GM18505 (cell line): ENCODE results near the gene GPC3.
"Not testable (repeated sequence)": the region's sequence is repeated elsewhere in the genome, so short reads cannot be mapped to it uniquely, and the experiment has no call there.

Experiments
- ATAC-seq: cut with Tn5 transposase; IDR thresholded peaks from one replicate; pipeline ENCODE4 v1.9.1; 2021; ENCODE audit not compliant: unreplicated experiment
- POLR2A ChIP-seq: IDR thresholded peaks from 4 replicates; pipeline ENCODE4 v1.6.1; 2011; ENCODE audit warnings: borderline replicate concordance; ENCODE audit not compliant: insufficient read depth, insufficient read length; ENCODE audit errors: extremely low read depth

Gene GPC3

DNA sequence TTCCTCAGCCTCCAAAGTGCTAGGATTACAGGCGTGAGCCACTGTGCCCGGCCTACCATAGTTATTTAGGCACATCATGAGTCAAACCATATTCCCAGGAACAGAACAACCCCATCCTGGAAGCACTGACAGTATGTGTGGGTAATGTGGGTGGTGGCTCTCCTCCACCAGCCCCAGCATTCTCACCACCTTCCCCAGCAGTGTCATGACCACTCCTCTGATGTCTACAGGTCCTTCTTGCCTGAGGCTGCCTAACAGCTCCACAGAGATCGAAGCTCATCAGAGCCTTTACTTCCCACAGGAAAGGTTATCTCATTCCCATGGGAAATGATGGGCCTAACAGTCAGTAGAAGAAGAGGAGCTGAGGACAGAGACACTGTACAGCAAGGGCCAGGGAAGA is 440.6 kb downstream of the GPC3 start:
- no peak for ATAC-seq

GRCh38 chrX:133544115-133544514 is 441.3 kb downstream of the GPC3 start:
- no peak for TF ChIP-seq POLR2A
- no peak for ATAC-seq

More for the DNA sequence above, 440.6 kb downstream of the GPC3 start:
- TF ChIP-seq POLR2A = no peak

- ATAC-seq = no peak
Measured at GRCh38 chrX:133543654-133544053, 441.7 kb downstream of the GPC3 start.

DNA sequence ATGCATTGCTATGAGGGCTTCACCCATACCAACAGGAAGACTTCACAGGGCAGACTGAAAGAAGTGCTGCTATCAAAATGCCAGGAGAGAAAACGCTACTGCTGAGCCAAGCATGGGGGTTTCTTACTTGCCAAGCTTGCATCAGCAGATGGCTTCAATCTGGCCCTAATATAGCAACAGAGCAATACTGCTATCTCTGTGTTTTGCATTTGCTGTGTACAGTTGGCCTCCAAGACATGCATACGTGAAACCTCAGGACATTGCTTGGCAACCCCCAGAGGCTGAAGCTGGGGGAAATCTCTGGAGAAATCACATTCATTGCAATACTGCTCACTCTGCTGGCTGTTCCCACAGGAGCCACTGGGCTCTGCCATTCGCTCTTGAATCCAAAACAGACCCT is 442.9 kb downstream of the GPC3 start:
- TF ChIP-seq POLR2A = no peak
- no peak for ATAC-seq

More at GRCh38 chrX:133543654-133544053, 441.7 kb downstream of the GPC3 start:
- no peak for TF ChIP-seq POLR2A

- ATAC-seq = no peak
- TF ChIP-seq POLR2A = no peak
Measured at GRCh38 chrX:133541021-133541420, 444.4 kb downstream of the GPC3 start.

DNA sequence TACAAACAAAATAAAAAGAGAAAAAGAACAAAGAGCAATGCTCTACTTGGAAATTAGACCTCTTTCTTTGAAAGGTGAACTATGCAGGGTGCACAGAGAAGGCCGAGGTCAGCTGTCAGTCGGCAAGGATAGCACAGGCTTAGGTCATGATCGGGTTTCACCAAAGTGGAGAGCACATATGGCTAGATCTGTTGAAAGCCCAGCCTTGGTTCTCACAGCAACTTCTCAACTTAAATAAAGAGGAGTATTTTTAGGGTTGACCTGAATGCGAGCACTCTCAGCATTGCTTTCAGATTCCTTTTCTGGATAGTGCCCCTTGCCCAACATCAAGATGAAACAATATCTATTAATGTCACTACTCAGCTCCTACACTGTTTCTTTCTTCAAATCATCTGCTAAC is 447.2 kb downstream of the GPC3 start:
- ATAC-seq = no peak
- no peak for TF ChIP-seq POLR2A

DNA sequence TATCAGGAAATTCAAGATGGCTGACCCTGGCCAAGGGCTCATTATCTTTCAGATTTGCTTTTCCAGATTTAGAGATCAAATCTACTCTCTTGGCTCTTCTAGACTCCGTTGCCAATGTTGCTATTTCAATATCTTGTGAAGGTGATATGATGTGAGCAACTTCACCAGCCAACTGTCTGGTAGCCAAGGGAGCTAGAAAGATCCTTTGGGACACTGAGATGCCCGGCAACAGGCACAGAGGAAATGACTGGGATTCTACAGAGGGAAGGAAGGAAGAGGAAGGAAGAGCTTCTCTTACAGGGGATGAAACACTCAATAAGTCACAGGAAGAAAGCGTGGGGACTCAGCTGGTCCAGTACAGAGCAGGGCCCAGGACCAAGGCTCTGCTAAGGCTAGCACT is 448.3 kb downstream of the GPC3 start:
- no peak for ATAC-seq
- TF ChIP-seq POLR2A = no peak

DNA sequence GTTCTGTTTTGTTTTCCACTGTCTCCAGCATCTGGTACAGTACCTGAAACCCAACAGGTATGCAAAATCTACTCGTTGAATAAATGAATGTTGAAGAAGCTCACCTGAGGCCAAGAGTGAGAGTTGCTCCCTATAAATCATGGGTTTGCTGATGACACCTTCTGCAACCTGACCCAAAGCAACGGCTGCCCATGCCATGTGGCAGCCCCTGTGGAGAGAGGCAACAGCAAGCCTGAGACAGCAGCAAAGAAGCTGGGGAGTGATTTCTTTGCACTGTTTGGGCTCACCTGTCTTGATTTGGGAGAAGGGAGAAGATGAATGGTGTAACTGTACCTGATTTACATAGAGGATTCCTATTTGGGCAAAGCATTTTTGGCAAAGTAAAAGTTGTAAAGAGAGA is 450.3 kb downstream of the GPC3 start:
- no peak for ATAC-seq
- TF ChIP-seq POLR2A = no peak

GRCh38 chrX:133534172-133534571 is 451.2 kb downstream of the GPC3 start:
- no peak for ATAC-seq
- no peak for TF ChIP-seq POLR2A

DNA sequence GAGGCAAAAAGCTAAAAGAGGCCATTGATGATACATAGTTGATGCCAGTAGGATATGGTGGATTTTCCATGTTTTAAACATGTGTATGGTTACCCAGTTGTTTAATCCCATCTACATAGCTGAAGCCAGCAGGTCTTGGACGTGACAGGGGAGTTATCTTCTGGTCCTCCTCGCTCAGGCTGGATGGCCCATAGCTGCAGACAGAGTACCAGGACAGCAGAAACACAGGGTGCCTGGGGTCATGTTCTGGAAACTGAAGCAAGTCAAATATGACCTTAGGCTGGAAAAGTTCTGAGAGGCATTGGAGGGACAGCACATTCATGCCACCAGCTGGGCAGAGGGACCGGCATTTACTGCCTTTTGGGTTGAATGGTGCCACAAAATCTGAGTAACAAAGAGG is 452.1 kb downstream of the GPC3 start:
- no peak for TF ChIP-seq POLR2A
- ATAC-seq = no peak

GRCh38 chrX:133530960-133531359 is 454.4 kb downstream of the GPC3 start:
- ATAC-seq = no peak

GRCh38 chrX:133529578-133529977 is 455.8 kb downstream of the GPC3 start:
- no peak for TF ChIP-seq POLR2A
- no peak for ATAC-seq

More at GRCh38 chrX:133530960-133531359, 454.4 kb downstream of the GPC3 start:
- TF ChIP-seq POLR2A = no peak

GRCh38 chrX:133527825-133528224 is 457.6 kb downstream of the GPC3 start:
- no peak for ATAC-seq
- no peak for TF ChIP-seq POLR2A

GRCh38 chrX:133527415-133527814 is 458.0 kb downstream of the GPC3 start:
- no peak for ATAC-seq
- no peak for TF ChIP-seq POLR2A

- not testable (repeated sequence) for ATAC-seq
Measured at GRCh38 chrX:133526773-133527172, 458.6 kb downstream of the GPC3 start.
